GM21619 (cell line): ENCODE measurements around the gene KIF1A.

Source experiments
- ATAC-seq: cut with Tn5 transposase; IDR thresholded peaks from one replicate; pipeline ENCODE4 v1.9.1; 2021; ENCODE audit not compliant: unreplicated experiment

KIF1A gene

DNA sequence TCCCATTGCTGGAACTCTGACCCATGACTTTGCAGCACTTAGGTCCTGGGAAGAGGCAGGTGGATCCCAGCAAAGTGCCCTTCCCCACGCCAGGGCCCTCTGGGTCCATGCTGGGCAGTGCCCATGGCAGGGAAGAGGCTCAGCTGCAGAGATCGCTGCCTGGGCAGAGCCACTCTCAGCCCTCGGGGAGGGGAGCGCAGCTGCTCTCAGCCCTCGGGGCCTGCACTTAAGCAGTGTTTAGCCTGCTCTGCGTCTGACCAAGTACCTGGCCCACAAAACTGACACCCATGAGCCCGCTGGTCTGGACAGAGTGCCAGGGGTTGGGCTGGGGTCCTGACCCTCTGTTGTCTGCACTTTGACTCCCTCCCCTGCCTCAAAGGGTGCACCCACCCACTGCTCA, 82.1 kb downstream of the KIF1A start:
- no peak for ATAC-seq

DNA sequence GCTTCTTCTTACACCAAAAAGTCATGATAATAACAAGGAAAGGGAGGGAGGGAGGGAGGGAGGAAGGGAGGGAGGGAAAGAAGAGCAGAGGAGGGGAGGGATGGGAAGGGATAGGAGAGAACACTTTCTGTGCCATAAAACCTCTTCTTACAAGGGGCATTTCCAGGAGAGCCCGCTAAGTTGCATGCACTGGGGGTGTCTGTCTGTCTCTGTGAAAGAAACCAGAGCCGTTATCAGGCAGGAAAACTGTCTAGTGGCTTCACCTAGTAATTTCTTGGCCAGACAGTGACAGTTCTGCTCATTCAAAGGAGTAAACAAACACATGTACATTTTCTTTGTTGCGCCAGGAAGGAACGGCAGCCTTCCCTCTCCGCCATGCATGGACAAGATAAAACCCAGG, 82.5 kb downstream of the KIF1A start:
- no peak for ATAC-seq

DNA sequence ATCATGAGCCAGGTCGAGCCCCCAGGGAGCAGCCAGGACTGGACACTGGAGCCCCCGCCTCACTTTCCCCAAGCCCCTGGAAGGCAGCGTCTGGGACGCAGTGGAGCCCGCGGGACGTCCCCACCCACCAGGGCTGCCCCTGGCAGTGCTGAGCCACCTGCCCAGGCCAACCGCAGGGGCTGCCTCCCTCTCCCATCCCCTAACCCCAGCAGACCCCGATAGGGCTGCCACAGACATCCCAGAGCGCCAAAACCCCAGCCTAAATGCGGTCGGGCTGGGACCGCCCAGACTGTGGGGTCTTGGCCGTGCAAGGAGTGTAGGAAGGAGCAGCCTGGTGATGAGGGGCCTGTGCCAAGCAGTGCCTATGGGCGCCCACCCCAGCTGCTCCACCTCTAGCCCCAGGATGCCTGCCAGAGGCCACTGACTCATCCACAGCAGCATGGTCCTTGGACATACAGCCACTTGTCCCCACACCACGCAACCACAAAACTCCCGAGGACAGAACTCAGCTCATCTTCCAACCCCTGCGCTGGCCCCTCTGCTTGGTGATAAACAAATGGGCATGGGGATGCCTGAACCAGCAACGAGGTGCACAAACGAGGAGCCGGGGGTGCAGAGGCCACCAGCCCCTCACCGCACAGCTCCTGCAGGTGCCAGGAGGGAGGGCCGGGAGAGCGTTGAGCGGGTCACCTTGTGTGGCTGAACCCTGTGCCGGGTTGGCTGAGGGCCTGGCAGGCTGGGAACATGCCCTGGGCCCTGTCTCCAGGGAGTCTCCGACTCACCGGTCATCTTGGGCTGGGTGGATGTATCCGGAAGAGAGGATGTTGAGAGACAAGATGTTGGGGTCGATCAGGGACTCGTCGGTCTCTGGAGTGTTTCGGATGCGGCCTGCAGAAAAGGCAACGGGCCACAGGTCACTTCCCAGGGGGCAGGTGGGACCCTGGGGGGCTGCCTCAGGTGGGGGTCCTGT, 83.5 kb downstream of the KIF1A start:
- ATAC-seq, result no peak

DNA sequence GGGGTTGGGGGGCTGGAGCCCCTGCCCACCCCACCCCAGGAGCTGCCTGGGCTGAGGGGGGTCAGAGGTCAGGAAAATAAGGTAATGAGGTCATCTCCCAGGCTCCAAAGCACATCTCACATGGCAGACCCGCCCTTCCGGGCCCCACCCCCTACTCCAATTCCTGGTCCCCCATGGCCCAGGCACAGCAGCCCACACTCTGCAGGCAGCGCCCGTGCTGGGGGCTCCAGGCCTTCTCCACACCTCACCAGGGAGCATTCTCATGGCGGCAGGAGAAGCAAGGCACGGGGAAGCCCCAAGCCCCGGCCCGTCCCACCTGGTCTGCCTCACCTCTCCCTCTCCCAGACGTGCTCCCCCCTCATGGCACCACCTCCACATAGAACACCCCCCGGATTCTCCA, 84.5 kb downstream of the KIF1A start:
- no peak for ATAC-seq

DNA sequence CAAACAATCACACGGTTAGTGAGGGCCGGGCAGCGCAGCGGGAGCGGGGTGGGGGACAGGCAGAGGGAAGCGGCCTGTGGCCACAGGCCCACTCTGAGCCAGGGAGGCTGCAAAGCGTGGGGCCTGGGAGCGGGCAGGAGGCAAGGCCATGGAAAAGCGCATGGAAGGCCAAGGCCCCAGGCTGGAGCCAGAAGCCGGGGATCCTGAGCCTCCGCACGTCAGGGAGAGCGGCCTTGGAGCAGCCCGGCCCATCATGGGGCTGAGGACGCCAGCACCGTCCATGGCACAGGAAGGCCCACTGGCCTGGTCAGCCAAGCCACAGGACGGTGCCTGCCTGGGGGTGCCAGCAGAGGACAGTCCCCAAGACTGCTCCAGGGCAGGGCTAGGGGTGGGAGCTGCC, 85.3 kb downstream of the KIF1A start:
- no peak for ATAC-seq

DNA sequence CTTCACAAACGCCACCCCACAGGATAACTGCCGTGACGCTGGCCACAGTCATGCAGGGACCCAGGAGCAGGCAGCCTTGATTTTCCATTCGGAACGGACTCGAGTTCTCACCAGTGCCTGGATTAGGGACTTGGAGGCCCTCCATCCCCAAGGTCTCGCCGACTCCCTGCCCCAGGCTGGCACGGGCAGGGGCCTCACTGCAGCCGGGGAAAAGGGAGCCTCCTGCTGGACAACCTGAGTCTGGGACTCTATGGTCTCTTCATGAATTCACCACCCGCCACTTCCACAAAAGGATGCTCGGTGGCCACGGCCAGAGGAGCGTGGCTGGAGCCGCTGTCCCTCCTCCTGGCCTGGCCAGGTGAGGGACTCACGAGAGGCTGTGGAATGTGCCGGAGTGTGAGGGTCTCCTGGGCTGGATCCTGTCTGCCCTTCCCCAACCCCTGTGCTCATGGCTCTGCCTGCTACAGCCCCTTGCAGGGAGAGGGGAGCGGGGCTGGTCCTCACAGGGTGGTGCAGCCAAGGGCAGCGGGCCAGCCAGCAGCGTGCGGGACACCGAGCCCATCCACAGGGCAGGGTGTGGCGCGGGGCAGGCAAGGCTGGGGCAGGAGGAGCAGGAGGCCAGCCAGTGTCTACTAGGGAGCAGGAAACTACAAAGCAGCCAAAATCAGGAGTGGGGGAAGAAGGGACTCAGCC, 86.1 kb downstream of the KIF1A start:
- ATAC-seq, result no peak

DNA sequence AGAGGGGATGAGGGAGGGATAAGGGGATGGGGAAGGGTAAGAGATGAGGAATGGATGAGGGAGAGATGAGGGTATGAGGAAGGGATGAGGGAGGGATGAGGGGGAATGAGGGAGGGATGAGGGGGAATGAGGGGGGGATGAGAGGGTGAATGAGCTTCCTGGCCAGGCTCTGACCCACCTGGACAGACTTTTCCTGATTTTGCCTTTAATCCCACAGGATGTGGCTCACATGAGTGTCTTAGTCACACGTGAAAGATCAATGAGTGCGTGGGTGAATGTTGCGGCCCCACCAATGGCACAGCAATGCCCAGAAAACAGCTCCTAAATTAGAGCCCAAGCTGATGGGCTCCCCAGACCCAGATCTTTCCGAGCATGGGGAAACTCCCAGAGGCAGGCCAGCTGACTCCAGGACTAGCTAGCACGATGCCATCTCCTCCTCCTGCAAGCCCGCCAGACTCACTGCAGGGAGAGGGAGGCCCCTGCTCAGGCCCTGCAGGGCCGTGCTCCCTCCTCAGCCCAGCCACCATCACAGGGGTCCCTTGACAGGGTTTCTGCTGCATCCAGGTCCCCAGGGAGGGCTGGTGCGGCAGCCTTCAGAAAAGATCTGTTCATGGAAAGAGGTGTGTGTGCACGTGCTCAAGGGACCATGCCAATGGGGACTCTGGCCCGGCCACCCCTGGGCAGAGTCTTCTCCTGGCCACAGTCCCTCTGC, 87.0 kb downstream of the KIF1A start:
- no peak for ATAC-seq

DNA sequence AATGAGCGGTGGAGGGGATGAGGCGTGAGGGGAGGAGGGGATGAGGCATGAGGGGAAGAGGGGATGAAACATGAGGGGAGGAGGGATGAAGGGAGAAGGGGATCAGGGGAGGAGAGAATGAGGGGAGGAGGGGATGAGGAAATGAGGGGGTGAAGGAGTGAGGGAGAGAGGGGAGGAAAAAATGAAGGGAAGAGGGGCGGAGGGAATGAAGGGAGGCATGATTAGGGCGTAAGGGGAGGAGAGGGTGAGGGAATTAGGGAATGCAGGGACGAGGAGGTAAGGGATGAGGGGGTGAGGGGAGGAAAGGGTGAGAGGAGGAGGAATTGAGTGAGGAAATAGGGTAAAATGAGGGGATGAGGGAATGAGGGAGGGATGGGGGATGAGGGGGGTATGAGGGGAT, 87.8 kb downstream of the KIF1A start:
- no peak for ATAC-seq

DNA sequence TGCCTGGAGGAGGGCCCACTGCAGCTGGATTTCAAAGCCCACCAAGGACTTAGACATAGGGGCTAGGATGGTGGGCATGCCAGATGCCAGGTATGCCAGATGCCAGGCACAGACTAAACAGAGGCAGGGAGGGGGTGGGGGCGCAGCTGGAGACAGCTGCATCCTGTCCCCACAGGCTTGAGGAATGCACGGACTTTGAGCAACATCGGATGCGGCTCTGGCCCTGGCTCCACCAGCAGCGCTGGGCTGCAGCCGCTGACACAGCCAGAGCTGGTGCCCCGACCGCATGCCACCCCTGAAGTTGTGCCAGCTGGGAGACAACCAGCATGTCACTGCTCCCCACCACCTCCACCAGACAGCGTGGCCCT, 88.9 kb downstream of the KIF1A start:
- ATAC-seq, result no peak

DNA sequence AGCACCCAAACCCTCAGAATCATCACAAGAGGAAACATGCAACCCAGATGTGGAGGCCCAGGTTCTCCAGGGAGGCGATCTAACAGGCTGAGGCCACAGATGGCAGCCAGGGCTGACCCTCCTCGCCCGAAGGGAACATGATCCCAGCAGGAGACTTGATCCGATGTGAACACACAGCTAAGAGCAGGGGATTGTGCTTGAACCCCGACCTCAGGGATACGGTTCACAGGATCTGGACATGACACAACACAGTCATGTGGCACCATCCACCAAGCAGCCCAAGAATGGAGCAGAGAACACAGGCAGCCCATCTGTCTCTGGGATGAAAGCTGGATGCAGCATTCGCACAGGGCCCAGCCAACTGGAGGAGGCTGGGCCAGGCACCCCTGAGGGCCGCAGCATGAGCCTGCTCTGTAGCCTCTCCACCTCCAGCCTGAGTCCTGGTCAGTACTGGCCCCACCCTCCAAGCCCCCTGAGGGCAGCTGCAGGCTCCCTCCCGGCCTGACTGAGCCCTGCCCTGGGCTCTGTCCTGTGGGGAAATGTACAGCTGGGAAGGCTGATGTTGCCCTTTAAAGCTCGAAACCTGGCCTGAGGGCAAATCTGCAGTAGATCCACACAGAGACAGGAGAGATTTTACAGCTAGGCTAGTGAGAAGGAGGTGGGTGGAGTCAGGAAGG, 89.4 kb downstream of the KIF1A start:
- no peak for ATAC-seq

DNA sequence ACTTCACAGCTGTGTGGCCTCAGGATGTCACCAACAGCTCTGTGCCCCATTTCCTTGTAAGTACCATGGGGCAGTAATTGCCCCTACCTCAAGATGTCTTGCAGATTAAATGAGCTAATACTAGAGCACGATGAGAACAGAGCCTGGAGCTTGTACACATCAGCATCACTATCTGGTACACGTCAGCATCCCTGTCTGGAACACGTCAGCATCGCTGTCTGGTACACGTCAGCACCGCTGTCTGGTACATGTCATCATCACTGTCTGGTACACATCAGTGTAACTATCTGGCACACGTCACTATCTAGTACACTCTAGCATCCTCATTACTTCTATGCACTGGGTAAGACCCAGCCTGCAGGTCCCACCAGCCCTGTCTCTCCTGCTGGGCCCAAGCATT, 91.2 kb downstream of the KIF1A start:
- no peak for ATAC-seq

DNA sequence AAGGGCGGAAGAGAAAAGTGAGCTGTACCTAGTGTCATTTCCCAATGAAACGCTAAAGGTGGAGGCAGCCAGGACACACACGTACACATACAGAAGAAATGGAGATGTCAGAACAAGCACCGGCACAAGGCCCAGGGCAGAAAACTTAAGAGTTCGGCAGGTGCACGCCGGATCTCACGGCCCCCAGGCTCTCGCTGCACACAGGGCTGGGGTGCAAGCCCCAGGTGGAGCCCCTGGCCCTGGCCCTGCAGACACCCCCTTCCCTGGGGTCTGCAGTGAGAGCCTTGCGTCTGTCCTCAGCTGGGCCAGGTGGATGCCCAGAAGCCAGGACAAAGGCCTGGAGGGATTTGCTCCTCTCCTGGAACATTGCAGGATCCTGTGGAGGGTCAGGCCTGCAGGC, 91.7 kb downstream of the KIF1A start:
- no peak for ATAC-seq

DNA sequence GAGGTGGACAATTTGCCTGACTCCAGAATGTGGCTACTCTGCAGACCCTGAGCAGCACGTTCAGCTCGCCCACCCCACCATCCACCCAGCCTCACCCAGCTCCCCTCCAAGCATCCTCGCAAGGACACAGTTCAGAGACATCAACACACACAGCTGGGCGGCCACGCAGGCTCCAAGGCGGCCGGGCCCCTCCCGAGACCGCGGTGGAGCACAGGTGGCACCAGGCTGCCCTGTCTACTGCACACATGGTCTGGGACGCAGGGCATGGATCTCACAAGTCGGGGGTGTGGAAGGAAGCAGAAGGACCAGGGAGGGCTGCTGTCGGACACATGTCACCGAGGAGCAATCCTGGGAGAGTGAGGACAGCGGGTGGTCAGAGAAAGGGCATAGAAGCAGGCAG, 92.1 kb downstream of the KIF1A start:
- ATAC-seq, result no peak

DNA sequence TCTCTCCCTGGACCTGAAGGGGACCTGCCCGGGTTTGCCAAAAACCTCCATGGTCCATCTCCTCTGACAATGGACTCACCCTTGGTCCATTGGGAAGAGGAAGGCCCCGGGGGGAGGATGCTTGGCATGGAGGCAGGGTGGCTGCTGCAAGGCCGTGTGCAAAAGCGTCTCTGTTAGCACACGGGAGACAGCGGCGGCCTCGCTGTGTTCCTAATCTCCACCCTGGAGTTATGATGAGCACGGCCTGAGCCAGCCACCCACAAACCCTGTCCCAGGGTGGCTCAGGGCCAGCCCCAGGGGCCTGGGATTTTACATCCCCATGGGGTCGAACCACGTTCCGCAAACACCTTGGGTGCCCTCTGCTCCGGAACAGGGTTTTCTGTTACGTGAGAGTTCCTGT, 92.6 kb downstream of the KIF1A start:
- no peak for ATAC-seq

DNA sequence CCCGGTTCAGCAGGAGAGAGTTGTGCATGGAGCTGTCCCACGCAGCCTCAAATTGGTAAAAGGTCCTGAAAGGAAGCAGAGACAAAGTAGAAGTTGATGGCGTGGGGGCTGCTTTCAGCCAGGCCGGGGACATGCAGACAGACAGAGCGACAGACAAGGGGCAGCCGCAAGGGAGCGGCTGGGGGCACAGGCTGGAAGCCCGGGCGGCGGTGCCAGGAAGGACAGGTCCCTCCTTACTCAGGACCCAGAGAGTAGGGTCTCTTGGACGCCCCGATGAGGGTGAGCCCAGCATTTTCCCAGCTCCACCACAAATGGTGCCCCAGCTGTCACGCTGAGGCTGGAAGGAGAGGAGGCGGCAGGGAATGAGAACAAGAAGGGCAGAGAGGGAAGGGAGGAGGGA, 93.1 kb downstream of the KIF1A start:
- no peak for ATAC-seq

DNA sequence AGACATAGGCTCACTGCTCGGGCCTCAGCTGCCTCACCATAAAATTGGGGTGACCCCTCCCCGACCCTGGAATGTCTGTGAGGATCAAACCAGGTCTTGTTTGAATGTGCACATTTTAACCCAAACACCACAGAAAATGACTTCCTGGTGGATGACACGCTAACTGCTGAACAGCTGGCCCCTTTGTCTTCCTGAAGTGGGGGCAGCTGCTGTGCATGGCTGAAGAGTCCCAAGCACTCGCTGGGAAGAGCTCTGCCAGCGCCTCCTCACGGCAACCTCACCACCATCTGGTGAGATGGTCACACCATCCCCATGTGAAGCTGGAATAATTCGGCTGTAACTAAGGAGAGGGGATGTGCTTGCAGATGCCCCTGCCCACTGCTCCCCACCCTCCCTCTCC, 94.3 kb downstream of the KIF1A start:
- no peak for ATAC-seq

DNA sequence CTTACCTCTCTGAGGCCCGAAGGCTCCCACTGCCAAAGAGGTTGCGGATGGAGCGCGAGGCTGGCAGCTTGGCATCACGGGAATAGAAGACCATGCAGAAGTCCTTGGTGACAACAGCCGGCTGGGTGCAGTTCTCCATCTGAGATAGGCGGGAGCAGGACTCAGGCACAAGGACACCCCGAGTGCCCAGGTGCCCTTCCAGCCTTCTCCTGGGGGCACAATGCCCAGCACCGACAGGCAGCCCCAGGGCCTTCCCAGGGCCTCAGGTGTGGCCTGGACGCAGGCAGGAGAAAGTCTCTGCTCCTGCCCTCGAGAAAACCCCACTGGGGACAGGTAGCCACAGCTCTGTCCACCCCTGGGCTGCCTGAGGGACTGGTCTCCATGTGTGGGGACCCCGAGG, 94.8 kb downstream of the KIF1A start:
- ATAC-seq, result no peak

DNA sequence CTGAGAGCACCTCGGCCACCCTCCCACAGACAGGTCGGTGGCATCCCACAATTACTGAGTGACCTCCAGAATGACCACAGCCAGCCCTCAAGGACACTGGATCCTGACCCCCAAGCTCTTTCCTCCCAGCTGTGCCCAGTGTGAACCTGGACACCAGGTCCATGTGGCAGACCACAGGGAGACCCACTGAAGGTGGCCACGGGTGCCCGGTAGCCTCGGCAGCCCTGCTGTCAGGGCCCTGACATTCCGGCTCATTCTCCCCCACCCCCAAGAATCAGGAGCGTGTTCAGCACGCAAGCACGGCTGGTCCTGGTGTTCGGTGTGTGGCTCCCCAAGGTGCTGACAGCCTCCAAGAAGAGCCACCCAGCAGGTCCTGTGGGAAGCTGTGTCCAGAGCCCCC, 95.6 kb downstream of the KIF1A start:
- no peak for ATAC-seq

DNA sequence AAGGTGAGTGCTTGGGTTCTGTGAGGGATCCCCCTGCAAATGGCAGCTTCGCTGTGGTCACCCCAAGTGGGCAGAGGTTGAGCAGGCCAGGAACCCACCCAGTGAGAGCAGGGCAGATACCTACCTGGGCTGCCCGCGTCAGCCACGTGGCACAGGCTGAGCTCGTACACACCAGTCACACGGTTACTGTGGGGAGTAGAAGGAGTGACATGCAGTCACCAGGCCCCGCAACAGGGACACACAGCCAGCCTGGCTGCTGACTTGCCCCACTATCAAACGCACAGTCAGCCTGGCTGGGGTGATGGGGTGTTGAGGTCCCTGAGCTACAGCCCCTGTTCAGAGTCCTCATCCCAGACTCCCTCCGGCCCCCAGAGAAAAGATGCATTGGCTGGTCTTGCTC, 96.2 kb downstream of the KIF1A start:
- ATAC-seq, result no peak

DNA sequence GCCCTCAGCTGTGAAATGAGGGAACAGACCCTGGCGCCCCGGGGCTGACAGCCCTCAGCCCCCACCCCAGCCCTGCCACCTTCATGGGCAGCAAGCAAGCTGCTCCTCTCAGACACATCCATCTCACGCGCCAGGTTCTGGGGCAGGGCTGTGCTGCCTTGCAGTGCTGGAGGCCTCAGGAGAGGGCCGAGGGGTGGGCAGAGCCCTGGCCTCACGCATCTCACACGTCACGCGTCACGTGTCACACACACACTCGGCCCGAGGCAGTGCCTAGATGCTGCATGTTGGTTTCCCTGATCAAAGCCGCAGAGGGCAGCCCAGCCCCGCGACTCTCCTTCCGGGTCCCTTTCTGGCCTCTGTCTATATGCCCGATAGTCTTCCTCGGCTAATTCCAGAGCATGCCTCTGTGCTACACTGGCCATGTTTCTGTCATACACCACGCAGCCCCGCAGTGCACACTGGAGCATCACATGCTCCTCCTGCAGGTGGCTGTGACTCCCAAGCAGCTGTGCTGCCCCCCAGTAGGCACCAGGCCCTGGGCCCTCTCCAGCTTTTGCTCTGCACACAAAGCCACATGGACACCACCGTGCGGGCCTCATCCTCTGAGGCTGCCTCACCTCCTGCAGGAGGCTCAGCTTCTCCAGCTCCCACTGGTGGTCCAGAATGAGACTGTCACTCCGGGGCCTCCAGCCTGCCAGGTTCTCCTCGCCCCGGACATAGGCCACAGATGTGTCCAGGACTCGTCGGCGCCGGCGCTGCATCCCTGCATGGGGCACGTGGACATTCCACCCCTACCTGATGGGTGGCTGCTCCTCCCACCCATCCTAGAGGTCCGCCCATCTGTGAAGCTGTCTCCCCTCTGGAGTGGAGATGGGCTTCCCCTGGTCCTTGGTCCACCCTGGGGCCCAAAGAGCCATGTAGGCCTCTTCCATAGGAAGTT, 97.0 kb downstream of the KIF1A start:
- no peak for ATAC-seq
